ENCODE measurements around the gene MYO1E. TPM values are rescaled to one million over a fixed set of nuclear protein-coding genes. Genes with fewer than 3 reads are reported as not detected.

Gene MYO1E
- total and polyA plus RNA-seq, 8 donors = 31.4 to 101 (median 39.9) TPM

DNA sequence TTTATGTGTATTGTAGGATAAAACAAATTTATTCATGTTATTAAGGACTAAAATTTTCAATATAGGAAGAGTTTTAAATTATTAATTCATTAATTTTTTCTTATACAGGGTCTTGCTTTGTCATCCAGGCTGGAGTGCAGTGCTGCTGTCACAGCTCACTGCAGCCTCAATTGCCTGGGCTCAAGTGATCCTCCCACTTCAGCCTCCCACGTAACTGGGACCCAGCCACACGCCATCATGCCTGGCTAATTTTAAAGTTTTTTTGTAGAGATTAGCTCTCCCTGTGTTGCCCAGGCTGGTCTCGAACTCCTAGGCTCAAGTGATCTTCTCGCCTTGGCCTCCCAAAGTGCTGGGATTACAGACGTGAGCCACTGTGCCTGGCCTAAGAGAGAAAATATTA lies 253.0 kb downstream of the MYO1E start:
- DNase-seq (no peak), ATAC-seq (no peak)
- Histone ChIP-seq H3K4me1 (no peaks in the 10 kb centered on the region), H3K9me3 (no peaks in the 10 kb centered on the region), H3K27ac (no peak overlapping the region), H3K36me3 (peaks cover 0 to 34% of the 10 kb centered on the region in 2 donors), H3K27me3 (no peaks in the 10 kb centered on the region), H3K4me3 (no peak overlapping the region)
- intact Hi-C loops (cut with DNase I) = no loop called here
- TF ChIP-seq, protein P1, sequence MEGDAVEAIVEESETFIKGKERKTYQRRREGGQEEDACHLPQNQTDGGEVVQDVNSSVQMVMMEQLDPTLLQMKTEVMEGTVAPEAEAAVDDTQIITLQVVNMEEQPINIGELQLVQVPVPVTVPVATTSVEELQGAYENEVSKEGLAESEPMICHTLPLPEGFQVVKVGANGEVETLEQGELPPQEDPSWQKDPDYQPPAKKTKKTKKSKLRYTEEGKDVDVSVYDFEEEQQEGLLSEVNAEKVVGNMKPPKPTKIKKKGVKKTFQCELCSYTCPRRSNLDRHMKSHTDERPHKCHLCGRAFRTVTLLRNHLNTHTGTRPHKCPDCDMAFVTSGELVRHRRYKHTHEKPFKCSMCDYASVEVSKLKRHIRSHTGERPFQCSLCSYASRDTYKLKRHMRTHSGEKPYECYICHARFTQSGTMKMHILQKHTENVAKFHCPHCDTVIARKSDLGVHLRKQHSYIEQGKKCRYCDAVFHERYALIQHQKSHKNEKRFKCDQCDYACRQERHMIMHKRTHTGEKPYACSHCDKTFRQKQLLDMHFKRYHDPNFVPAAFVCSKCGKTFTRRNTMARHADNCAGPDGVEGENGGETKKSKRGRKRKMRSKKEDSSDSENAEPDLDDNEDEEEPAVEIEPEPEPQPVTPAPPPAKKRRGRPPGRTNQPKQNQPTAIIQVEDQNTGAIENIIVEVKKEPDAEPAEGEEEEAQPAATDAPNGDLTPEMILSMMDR (IDR thresholded peaks at IDR 0.05) = no peak

DNA sequence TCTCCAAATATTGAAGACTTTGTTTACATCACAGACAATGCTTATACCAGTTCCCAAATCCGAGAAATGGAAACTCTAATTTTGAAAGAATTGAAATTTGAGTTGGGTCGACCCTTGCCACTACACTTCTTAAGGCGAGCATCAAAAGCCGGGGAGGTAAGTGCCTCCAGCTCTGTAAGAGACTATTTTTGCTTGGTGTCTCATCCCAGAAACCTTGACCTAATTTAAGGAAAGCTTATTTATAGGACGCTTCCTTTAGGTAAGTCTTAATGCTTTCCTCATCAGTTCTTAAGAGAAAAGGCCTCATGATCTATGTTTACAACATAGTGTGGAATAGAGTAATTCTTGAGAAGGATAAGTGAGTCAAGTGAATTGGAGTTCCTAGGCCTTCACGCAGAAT lies 255.9 kb downstream of the MYO1E start:
- Histone ChIP-seq H3K9me3 (no peaks in the 10 kb centered on the region), H3K4me1 (no peaks in the 10 kb centered on the region), H3K27me3 (no peaks in the 10 kb centered on the region), H3K36me3 (peaks cover 0 to 26% of the 10 kb centered on the region in 2 donors), H3K27ac (no peak overlapping the region), H3K4me3 (no peak overlapping the region)
- intact Hi-C loops (cut with DNase I) = no loop called here
- no peak for ATAC-seq
- TF ChIP-seq, protein P1 (IDR thresholded peaks at IDR 0.05) = no peak
- no peak for DNase-seq

DNA sequence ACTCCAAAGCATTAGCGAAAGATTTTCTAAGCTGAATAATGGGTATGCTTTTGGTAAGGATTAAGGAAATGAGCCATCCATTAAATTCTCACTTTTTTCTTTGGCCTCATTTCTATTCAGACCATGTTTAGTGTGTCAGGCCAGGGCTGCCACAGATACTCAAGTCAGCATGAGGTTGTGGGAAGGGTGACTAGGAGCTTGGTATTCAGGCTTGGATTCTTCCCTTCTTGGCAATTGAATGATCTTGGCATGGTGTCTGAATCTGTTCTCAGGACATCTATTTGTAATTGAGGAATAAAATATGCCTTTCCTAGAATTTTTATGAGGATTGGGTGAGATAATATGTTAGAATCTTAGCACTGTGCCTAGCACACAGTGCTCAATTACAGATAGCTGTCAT lies 256.5 kb downstream of the MYO1E start:
- intact Hi-C loops (cut with DNase I) = no loop called here
- no peak overlapping the region for H3K4me3 ChIP-seq
- peaks cover 0 to 26% of the 10 kb centered on the region in 2 donors for H3K36me3 ChIP-seq
- DNase-seq (no peak), ATAC-seq (no peak)
- no peaks in the 10 kb centered on the region for H3K27me3 ChIP-seq
- TF ChIP-seq, protein P1 (IDR thresholded peaks at IDR 0.05) = no peak
- H3K27ac ChIP-seq = no peak overlapping the region
- H3K9me3 ChIP-seq = no peaks in the 10 kb centered on the region
- H3K4me1 ChIP-seq = no peaks in the 10 kb centered on the region

DNA sequence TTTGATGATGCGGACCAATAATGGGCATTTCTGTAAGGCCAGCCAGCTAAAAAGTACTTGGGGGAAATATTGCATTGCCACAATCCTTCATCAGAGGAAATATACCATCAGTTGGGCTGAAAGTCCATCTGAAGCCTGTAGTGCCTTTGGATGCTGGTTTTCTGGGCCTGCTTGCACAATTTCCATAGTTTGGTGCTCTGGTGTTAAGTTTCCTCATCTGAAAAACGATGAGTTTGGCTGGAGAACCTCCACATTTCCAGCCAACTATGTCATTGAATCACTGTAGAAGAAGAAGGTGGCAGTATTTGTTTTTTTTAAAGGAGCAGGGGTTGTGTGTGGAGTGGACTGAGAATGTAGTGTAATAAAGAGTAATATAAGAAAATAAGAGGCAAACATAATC lies 257.6 kb downstream of the MYO1E start:
- DNase-seq = no peak
- H3K36me3 ChIP-seq = peaks cover 0 to 26% of the 10 kb centered on the region in 2 donors
- TF ChIP-seq, protein P1 (IDR thresholded peaks at IDR 0.05) = no peak
- no peak overlapping the region for H3K4me3 ChIP-seq
- H3K27ac ChIP-seq = no peak overlapping the region
- H3K9me3 ChIP-seq = no peaks in the 10 kb centered on the region
- no peaks in the 10 kb centered on the region for H3K4me1 ChIP-seq
- ATAC-seq = no peak
- intact Hi-C loops (cut with DNase I) = no loop called here
- no peaks in the 10 kb centered on the region for H3K27me3 ChIP-seq

DNA sequence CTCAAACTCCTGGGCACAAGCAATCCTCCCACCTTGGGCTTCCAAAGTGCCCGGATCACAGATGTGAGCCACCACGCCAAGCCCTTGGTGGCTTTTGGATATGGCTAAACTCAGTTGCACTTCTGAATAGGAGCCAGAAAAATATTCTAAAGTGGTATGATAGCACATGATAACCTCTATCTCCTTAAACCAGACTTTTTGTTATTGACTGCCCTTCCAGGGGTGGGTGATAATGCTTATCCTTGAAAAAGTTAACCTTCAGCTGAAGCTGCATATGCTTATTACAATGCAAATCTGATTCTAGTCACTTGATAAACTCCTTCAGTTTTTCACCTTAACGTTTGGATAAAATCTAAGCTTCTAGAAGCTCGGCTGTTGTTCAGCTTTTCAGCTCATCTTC lies 261.4 kb downstream of the MYO1E start:
- Histone ChIP-seq H3K27ac (no peak overlapping the region), H3K9me3 (no peaks in the 10 kb centered on the region), H3K27me3 (no peaks in the 10 kb centered on the region), H3K4me3 (no peak overlapping the region), H3K36me3 (peaks cover 0 to 6% of the 10 kb centered on the region in 2 donors), H3K4me1 (peaks cover 0 to 1% of the 10 kb centered on the region in 2 donors)
- intact Hi-C loops (cut with DNase I) = no loop called here
- DNase-seq = no peak
- no peak for ATAC-seq
- TF ChIP-seq, protein P1 (IDR thresholded peaks at IDR 0.05) = no peak

Data from left lung (tissue), 10 donors.